IPS DF 19.7 (cell line): ENCODE measurements around the gene SCGB3A1.

ENCODE experiments used
- DNase-seq: peaks from one replicate; pipeline ENCODE4 v3.0.0-alpha.2; 2013; ENCODE audit warnings: low read depth, low spot score

Gene SCGB3A1

DNA sequence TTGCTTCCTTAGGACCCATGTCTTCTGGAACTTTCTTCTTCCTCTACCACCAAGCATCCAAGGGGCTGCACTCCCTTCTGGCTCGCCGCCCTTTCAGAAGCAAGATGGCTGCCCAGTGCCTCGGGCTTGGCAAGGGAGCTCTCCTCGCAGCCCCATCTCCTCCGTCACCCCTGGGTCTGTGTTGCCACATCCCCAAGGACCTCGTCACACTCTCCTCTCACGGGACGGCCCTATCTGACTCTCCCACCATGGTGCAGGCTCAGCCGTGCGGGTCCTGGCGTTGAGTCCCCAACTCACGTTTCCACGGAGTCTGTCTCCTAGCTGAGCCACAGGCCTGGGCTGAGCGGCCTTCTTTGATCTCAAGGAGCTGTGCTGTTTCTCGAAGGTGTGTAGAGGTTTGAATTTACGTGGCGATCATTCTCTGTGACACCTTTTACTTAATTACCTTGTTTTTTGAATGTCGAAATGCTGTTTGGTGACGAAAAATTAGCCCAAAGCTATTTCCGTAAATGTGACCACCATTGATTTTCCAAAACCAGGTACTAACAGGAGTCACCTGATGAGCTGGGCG lies 15.0 kb upstream of the SCGB3A1 start:
- no peak for DNase-seq

DNA sequence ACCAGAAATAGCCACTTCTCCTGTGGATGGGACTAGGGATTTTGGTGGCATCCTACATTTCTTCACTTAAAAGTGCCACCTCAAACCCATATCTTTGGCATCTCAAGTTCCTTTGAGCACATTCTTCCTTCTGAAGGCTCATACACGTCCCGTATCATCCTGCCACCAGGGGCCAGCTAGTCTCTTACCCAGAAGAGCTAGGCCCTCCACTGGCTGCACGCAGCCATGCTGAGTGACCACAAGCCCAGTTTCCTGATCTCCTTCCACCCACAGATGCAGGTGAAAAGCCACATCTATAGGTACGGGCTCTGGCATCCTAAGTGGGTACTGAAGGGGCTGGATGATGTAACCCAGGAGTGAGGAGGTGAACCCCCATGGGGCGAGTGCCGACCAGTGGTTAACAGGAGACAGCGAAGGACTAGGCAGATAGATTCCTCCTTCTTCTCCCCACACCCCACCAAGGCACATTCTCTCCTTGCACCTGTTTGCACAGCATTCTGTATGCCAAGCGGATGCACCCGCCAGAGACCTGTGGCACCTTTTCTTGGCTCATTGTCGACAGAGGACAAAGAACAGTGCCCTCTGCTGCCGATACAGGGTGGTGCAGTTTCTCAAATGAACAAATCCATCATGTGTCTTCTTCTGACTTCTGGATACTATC lies 14.4 kb upstream of the SCGB3A1 start:
- no peak for DNase-seq

DNA sequence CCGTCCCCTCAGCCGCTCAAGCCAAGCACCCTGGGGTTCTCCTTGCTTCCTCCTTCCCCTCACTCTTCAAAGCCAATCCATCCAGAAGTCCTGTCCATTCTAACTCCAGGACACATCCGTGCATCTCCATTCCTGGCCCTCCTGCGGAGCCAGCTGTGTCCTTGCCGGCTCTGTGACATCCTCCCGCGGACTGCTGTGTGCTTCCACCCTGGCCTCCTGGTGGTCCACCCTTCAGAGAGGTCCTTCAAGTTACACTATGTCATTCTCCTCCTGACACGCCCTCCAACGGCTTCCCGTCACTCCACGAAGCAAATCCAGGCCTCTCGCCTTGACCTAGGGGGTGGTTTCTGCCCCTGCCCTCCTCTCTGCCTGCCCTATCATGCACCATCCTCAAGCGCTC lies 13.0 kb upstream of the SCGB3A1 start:
- no peak for DNase-seq

DNA sequence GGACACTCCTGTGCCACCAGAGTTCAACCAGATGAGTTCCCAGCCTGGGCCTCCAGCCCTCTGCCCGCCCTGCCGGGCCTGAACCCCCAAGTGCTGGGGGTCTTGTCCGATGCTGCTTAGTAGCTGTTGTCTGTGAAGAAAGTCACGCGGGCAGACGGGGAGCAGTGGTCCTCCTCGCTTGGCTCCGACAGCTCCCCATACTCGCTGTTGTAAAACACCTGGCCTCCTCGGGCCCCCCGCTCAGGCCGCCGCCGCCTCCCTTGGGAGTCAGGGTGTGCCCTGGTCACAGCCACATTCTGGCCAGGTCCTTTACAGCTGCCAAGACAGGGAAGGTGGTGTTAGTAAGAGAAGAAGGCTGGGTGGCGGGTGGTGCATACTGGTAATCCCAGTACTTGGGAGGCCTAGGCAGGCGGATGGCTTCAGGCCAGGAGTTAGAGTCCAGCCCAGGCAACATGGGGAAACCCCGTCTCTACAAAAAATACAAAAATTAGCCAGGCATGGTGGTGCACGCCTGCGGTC lies 11.8 kb upstream of the SCGB3A1 start:
- no peak for DNase-seq

DNA sequence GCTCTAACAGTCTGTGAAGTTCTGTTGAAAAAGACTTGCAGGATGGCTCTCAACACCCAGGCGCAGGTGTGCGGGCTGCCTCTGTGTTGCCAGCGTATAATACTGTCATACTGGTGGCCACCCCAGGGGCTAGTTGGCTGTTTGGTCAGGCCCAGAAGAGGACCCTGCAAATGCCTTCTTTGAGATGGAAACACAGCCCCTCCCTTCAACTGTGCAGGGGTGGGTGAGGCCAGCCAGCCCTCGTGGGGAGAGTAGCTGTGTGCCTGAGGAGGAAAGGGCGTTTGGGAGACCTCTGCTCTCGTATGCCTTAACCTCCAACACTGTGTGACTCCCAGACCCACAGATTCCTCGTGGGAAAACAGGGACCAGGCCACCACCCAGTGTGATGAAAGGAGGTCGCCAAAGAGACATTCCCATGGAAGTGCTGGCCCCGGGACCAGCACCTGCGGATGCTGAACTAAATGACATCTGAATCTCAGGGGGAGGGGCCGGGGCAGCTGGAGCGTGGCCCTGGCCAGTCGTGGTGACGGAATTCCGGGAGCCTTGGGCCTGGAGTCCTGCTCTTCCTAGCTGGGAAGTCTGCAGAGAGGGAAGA lies 11.3 kb upstream of the SCGB3A1 start:
- no peak for DNase-seq

DNA sequence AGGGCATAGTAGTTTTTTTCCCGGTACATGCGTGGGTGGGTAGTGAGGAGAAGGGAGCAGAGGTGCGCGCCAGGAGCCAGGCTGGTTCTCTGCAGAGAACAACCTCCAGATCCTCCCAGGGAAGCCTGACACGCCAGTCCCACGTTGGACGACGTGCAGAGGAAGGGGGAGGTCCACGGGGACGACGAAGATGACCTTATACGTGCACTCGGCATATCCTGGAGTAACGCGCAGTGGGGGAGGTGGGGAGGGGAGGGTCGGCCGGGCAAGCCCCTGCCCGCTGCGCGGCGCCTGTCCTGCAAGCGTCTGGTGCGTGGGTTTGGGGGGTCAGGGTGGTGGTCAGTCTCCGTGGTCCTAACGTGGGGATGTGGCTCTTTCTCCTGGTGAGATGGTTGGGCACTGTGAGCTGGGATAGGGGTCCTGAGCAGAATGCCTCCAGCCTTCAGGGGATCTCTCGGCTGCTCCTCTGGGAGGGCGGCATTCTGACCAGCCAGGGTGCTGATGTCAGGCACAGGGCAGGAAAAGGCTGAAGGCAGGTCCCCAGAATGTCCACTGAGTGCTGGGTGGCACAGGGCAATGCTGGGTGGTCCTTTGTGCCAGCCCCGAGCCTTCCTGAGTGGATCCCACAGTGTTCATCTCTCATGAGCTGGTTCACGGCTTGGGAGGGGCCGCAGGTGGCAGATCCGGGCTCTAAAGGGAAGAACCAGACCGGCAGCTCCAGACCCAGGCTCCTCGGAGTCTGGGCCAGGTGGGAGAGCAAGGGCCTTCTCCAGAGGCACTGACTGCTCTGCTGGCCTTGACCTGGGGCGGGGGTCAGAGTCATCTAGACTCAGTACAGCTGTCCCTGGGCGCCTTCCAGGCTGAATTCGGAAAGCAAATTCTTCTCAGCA lies 10.5 kb upstream of the SCGB3A1 start:
- DNase-seq, result no peak

DNA sequence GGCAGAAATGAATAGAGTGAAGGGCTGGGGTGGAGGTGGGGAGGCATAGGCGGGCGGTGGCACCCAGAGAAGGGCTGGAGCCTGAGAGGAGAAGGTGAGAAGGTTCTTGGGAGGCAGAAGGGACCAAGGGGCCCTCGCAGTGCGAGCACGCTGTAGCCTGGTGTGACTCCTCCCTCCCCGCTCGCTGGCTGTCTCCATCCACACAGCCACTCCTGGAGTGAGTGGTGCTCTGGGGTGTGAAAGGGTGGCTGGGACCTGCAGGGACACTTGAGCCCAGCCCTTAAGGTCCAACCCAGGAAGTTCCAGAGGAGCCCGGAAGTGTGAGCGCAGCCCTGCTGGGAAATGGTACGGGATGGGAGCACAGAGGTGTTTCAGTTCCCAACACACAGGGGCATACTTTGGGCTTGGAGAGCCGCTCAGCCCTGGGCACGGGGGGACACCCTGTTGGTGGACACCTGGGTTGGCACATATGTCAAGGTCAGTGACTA lies 9.3 kb upstream of the SCGB3A1 start:
- no peak for DNase-seq

DNA sequence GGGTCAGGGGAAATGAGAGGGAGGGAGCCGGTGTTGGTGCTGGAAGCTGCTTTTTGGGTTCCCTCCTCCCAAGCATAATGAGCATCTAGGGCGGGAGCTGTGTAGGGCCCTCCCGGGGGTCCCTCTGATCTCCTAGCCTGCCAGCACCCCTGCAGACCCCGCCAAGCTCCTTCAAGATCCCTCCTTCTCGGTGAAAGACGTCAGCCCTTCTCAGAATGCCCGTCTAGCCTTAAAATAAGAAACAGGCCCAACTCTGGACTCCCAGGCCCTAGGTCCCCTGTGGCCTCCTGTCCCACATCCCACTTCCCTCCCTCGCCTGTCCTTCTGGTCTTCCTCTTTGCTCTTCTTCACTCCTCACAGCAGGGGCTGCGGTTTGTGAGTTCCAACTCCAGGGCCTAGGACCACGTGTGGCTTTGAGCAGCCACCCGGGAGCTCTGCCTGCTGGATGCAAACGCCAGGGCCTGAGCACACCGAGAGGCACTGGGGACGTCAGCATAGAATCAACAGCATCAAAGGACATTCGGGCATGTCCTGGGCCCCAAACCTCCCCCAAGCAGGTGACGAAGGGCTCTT lies 8.8 kb upstream of the SCGB3A1 start:
- DNase-seq, result no peak

DNA sequence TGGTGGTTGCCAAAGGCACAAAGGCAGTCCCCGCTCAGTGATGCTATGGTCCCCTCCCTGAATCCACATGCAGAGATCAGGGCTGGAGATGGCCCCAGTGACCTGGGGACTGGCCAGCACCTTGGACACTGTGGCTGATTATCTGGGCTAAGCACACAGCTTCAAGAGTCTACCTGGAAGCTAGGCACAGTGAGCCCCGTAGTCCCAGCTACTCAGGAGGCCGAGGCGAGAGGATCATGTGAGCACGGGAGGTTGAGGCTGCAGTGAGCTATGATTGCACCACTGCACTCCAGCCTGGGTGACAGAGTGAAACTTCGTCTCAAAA lies 8.3 kb upstream of the SCGB3A1 start:
- DNase-seq, result no peak

DNA sequence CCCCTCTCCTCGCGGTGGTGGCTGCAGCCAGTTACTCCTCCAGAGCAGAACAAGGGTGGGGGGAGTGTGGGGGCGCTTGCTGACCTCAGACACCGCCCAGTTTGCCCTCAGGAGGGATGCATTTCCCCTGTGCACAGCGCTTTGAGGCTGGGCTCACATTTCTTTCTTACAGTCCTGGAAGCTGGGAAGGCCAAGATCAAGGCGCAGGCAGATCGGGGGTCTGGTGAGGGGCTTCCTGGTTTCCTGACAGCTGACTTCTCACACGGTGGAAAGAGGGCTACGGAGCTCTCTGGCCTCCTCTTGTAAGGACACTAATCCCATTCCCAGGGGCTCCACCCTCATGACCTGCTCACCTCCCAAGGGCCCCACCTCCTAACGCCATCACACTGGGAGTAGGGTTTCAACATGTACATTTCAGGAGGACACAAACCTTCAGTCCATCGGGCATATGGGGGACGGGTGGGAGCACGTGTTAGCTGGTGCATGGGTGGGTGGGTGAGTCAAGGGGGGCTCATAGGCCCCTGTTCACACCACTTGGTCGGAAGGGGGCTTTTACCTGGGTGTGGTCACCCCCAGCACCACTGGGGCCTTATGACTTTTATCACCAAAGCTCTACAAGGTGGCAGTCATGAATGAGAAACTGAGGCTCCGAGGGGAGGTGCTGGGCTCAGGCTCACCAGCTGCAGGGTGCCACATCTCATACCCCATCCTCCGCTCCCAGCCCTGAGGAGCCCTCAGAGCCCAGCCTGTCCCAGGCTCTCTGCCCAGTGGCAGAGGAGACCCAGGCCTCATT lies 7.7 kb upstream of the SCGB3A1 start:
- DNase-seq, result no peak

DNA sequence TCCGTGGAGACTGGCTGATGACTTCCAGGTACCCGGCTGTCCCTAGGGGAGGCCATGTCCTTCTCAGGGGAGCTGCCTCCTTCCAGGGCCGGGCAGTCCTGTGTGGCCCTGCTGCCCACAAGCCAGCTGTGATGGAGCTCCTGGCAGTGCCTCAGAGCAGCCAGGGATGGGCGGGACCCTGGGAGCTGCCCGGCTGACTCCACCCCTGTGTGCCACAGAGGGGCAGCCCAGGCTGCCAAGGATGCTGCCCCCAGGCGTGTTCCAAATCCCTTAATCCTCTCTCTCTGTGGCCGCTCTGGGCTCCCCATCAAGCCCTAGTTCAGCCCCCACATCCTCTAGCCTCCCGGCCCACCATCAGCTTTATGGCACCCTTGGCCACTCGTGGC lies 7.0 kb upstream of the SCGB3A1 start:
- no peak for DNase-seq

DNA sequence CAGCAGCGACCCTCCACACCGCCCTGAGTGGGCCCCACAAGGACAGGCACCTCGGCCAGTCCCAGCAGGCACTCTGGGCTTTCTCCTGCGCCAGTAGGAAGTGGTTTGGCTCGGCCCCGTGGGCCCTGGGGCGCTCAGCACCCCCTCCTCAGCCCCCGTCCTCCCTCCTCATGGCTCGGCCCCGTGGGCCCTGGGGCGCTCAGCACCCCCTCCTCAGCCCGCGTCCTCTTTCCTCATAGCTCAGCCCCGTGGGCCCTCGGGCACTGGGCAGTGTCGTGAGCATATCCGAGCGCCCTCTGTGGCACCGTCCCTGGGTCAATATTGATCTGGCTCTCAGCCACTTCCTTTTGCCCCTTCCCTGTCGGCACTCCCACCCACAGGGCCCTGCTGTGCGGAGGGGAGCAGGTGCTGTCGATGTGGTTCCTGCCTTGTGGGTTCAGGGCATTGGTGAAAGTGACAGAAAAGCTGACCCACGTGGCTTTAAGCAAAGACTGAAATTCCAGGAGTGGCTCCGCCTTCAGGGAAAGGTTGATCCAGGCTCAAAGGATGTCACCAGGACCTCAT lies 5.5 kb upstream of the SCGB3A1 start:
- DNase-seq, result no peak

DNA sequence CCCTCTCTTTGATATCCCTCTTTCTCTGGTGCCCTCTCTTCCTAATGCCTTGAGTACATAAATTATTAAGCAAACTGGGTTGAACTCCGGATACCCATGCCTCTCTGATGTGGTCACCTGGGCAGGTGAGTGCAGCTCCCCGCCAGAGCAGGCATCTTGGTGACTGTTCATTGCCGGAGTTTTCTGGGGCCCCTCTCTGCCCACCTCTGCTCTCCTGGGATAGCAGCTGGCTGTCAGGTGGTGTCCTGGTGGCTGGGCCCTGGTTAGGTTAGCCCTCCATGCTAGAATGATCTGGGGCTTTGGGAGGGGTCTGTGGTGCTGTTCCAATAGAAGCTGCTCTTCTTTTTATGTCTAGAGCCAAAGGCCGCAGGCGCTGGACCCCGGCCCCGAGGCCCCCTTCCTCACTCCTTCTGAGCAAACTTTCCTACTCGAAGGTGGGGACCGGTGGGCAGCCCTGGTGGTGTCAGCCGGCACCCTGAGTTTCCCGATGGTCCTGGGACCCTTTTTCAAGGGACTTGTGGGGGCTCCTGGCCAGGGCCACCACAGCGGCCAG lies 4.9 kb upstream of the SCGB3A1 start:
- no peak for DNase-seq

DNA sequence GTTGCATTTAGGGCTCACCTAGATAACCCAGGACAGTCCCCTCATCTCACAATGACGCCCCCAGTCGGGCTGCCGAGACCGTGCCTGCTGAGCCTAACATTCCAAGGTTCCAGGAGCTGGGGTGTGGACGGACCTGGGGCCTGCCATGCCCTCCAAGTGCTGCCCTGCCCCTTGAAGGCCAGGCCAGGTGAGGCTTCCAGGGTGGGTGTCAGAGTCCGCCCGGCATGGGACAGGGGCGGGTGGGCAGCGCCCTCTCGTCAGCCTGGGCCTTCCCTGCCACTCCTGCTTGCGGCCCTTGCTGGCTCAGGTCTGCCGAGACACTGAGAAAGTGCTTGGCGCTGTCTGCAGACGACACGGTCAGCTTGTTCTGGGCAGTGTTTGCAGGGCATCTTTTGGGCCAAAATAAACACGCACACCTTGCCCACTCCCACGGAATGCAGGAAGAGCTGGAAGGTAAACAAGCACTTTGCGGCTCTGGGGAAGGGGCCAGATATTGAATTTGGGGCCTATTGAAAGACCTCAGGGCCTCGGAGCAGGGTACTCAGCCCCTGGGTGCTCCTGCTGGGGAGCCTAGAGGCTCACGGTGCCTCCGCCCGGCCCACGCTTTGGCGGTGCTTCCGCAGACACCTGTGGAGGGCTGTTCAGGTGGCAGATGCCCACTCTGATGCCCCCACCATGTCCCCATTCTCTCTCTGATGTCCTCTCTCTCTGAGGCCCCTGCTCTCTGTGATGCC lies 4.2 kb upstream of the SCGB3A1 start:
- no peak for DNase-seq

DNA sequence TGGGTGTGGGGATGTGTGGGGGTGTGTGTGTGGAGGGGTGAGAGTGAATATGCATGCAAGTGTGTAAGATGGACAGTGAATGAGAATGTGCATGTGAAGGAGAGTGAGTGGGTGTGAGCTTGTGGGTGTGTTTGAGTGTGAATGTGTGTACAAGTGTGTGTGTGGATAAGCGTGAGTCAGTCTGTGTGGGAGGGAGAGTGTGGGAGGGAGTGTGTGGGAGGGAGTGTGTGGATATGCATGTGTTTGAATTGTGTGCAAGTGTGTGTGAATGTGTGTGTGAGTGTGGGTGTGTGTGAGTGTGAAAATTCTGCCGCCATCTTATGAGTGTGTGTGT lies 3.7 kb upstream of the SCGB3A1 start:
- DNase-seq, result no peak

DNA sequence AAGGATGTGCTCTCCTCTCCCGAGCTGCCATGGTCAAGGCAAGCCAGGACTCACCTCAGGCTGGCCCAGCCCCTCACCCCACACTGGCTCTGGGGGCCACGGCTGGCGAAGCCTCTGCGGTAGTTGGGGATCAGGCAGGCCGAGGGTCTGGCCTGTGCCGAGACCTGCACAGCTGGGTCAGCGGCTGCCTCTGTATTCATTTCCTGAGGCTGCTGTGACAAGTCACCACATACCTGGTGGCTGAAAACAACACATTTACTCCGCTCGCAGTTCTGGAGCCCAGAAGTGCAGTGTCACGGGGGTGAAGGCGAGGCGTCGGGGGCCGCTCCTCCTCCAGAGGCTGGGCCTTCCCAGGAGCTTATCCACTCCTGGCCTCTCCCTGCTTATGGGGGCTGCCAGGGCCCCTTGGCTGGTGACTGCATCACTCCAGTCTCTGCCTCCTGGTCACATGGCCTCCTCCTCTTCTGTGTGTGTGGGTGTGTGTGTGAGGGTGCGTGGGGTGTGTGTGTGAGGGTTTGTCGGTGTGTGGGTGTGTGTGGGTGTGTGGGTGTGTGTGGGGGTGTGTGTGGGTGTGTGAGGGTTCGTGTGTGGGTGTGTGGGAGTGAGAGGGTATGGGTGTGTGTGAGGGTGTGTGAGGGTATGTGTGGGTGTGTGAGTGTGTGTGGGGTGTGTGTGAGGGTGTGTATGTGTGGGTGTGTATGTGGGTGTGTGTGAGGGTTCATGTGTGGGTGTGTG lies 3.2 kb upstream of the SCGB3A1 start:
- DNase-seq, result no peak

DNA sequence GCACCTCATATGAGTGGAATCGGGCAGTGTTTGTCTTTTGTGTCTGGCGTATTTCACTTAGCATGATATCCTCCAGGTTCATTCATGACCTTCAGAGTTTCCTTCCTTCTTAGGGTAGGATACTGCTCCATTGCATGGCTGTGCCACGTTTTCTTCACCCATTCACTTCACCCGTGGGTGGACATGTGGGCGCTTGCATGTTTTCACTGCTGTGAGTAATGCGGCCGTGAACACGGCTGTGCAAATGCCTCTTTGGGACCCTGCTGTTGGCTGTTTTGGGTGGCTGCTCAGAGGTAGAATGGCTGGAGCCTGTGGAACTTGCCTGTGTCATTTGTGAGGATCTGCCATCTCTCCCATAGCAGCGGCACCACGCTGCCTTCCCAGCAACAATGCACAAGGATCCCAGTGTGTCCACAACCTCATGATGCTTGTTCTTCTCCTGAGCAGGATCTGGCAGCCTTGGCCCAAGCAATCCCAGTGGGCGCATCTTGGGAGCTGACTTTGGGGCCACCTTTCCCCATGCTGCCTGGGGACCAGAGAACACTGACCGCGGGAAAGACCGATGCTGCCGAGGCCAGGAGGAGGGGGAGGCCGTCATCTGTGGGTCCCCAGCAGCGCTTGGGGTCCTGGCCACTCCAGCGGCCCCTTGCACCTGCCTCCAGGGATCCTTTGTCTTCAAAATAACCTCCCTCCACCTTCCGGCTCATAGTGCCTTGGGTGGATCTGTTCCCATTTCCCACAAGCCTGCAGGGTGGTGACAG lies 2.3 kb upstream of the SCGB3A1 start:
- DNase-seq, result no peak

DNA sequence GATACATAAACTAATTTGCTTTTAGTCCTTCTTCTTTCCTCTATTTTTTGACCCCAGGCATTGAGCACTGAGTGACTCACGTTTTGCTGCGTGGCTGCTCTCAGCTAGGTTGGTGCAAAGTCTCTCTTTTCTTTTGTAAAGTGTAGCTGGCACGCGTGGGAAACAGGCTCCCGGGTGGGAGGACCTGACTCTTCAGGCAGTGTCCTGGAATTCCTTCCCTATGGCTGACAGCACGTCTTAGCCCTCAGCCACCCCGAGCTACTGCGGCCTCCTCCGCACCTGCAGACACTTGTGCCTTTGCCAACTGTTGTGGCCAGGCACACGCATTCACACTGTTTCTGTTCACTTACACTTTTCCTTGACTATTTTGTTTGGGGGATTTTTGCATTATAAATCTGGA lies 877 bp upstream of the SCGB3A1 start:
- DNase-seq, result no peak
